Tibial nerve (tissue), 4 donors: ENCODE results near the gene PPDPF.

Experiments used
- CTCF ChIP-seq, 5 experiments: fragments of 200-600 bp in 3 of 5; fragments of 450-650 bp in 2 of 5; sonication (generic) in 3 of 5; IDR thresholded peaks; one replicate each; pipeline ENCODE4 v1.5.1; 2016 to 2019; ENCODE audit warnings: antibody characterized with exemption in 5 of 5, mild to moderate bottlenecking in 3 of 5, moderate library complexity in 2 of 5
- EP300 ChIP-seq, 2 donors: sonication (generic); formaldehyde crosslinking; IDR thresholded peaks; one replicate each; pipeline ENCODE4 v1.6.1; 2017; ENCODE audit warnings: antibody characterized with exemption in 2 of 2, mild to moderate bottlenecking in 1 of 2
- POLR2A ChIP-seq, 2 donors: fragments of 450-650 bp; IDR thresholded peaks; one replicate each; pipeline ENCODE4 v1.6.1; 2017; ENCODE audit warnings: antibody characterized with exemption in 2 of 2, mild to moderate bottlenecking in 2 of 2, moderate library complexity in 2 of 2

GRCh38 chr20:63501818-63502670 is 18.5 kb upstream of the PPDPF start:
- TF ChIP-seq POLR2A (IDR thresholded peaks at IDR 0.05): no peak
- TF ChIP-seq CTCF (IDR thresholded peaks at IDR 0.05): no peak
- TF ChIP-seq EP300 (IDR thresholded peaks at IDR 0.05): no peak
